HepG2 (cell line): ENCODE data around the gene KLF13. TPM values are rescaled to one million over a fixed set of nuclear protein-coding genes. Genes with fewer than 3 reads are reported as not detected.
A peak's percentile ranks its signal among the peaks of the same experiment; 100 is the strongest.

Experiments used
- CCDC6 ChIP-seq: sonication (generic); formaldehyde crosslinking; IDR thresholded peaks from 2 replicates; pipeline ENCODE4 v1.8.1; 2022; ENCODE audit warnings: mild to moderate bottlenecking, missing genetic modification reagents, moderate library complexity
- GATAD2A ChIP-seq: IDR thresholded peaks from 2 replicates; pipeline ENCODE4 v1.6.1; 2016
- KLF16 ChIP-seq, 2 experiments: sonication (generic) in 1 of 2; formaldehyde crosslinking in 1 of 2; IDR thresholded peaks; 2 replicates each; pipeline versions ENCODE4 v1.6.1 to v1.8.0; 2016 to 2023; ENCODE audit warnings: missing genetic modification reagents in 2 of 2, missing compliant biosample characterization in 1 of 2
- NR2C2 ChIP-seq: sonication (generic); formaldehyde crosslinking; IDR thresholded peaks from 2 replicates; pipeline ENCODE4 v1.4.0; 2020; ENCODE audit warnings: missing genetic modification reagents, mild to moderate bottlenecking, moderate library complexity, borderline replicate concordance
- PHF21A ChIP-seq: sonication (generic); formaldehyde crosslinking; IDR thresholded peaks from 2 replicates; pipeline ENCODE4 v1.5.0; 2020; ENCODE audit warnings: mild to moderate bottlenecking, missing genetic modification reagents
- RARA ChIP-seq: IDR thresholded peaks from 2 replicates; pipeline ENCODE4 v1.6.1; 2016; ENCODE audit warnings: missing genetic modification reagents, missing compliant biosample characterization
- THAP11 ChIP-seq: IDR thresholded peaks from 2 replicates; pipeline ENCODE4 v1.6.1; 2016; ENCODE audit warnings: missing biosample characterization, missing genetic modification reagents
- ZC3H4 ChIP-seq: sonication (generic); formaldehyde crosslinking; IDR thresholded peaks from 2 replicates; pipeline ENCODE4 v1.4.0; 2020; ENCODE audit warnings: missing genetic modification reagents, borderline replicate concordance
- polyA plus RNA-seq, 8 experiments: library from polyadenylated mRNA; depleted of rRNA in 3 of 8; stranded (reverse) in 7 of 8; unstranded in 1 of 8; fragments of >200 nt; fragmentation: Illumina TruSeq in 4 of 8; extraction: Trizol in 4 of 8; gene quantifications; 2 replicates each; pipeline versions ENCODE4 v1.2.1 to v1.2.3, GENCODE V29; 2011 to 2016; ENCODE audit warnings: low read depth in 4 of 8, missing spikeins in 1 of 8, mixed read lengths in 1 of 8; ENCODE audit not compliant: insufficient read depth in 1 of 8
- total RNA-seq, 5 experiments: library from RNA; depleted of rRNA; stranded (reverse); fragments of >200 nt; fragmentation: Illumina TruSeq; extraction: Trizol; gene quantifications; 2 replicates each; pipeline ENCODE4 v1.2.3, GENCODE V29; 2016; ENCODE audit warnings: low read depth in 1 of 5
- TF ChIP-seq, protein P1 (sequence below): sonication (generic); formaldehyde crosslinking; IDR thresholded peaks from 2 replicates; pipeline ENCODE4 v1.4.0; 2020; ENCODE audit warnings: missing genetic modification reagents
- TF ChIP-seq, protein P2 (sequence below): IDR thresholded peaks from 2 replicates; pipeline ENCODE4 v1.6.1; 2016; ENCODE audit warnings: low read depth
- TF ChIP-seq, protein P3 (sequence below): IDR thresholded peaks from 2 replicates; pipeline ENCODE4 v1.4.0; 2020; ENCODE audit warnings: mild to moderate bottlenecking, missing genetic modification reagents
- TF ChIP-seq, protein P4 (sequence below): sonication (generic); formaldehyde crosslinking; IDR thresholded peaks from 2 replicates; pipeline ENCODE4 v1.4.0; 2020; ENCODE audit warnings: missing genetic modification reagents, borderline replicate concordance
- TF ChIP-seq, protein P5 (sequence below), 2 experiments: sonication (generic) in 1 of 2; formaldehyde crosslinking in 1 of 2; IDR thresholded peaks; 2 replicates each; pipeline versions ENCODE4 v1.4.0 to v1.6.1; 2018 to 2020; ENCODE audit warnings: missing genetic modification reagents in 2 of 2, borderline replicate concordance in 1 of 2, low read depth in 1 of 2, mild to moderate bottlenecking in 1 of 2, missing biosample characterization in 1 of 2

KLF13 gene
- total and polyA plus RNA-seq, 2 of the 13 experiments (the other 11 are each of a cell fraction or from before 2014, with no cell fraction given): 16.8 to 25.1 TPM

DNA sequence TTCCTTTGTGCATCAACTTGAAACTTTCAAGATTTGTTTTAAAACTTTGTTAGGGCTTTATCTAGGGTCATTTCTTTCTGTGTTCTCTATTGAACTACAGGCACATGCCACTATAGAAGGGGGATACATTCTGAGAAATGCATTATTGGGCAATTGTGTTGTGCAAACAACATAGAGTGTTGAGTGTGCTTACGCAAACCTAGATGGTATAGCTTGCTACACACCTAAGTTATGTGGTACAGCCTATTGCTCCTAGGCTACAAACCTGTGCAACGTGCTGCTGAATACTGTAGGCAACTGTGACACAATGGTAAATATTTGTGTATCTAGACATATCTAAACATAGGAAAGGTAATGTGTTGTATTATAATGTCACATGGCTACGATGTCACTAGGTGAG, 33.0 kb upstream of the KLF13 start (continued):
- TF ChIP-seq, protein P1, sequence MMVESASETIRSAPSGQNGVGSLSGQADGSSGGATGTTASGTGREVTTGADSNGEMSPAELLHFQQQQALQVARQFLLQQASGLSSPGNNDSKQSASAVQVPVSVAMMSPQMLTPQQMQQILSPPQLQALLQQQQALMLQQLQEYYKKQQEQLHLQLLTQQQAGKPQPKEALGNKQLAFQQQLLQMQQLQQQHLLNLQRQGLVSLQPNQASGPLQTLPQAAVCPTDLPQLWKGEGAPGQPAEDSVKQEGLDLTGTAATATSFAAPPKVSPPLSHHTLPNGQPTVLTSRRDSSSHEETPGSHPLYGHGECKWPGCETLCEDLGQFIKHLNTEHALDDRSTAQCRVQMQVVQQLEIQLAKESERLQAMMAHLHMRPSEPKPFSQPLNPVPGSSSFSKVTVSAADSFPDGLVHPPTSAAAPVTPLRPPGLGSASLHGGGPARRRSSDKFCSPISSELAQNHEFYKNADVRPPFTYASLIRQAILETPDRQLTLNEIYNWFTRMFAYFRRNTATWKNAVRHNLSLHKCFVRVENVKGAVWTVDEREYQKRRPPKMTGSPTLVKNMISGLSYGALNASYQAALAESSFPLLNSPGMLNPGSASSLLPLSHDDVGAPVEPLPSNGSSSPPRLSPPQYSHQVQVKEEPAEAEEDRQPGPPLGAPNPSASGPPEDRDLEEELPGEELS (CRISPR knock-in tag): peak; percentile 91
- TF ChIP-seq, protein P2, sequence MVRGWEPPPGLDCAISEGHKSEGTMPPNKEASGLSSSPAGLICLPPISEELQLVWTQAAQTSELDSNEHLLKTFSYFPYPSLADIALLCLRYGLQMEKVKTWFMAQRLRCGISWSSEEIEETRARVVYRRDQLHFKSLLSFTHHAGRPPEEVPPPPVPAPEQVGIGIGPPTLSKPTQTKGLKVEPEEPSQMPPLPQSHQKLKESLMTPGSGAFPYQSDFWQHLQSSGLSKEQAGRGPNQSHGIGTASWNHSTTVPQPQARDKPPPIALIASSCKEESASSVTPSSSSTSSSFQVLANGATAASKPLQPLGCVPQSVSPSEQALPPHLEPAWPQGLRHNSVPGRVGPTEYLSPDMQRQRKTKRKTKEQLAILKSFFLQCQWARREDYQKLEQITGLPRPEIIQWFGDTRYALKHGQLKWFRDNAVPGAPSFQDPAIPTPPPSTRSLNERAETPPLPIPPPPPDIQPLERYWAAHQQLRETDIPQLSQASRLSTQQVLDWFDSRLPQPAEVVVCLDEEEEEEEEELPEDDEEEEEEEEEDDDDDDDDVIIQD: peak; percentile 62
- TF ChIP-seq, protein P3, sequence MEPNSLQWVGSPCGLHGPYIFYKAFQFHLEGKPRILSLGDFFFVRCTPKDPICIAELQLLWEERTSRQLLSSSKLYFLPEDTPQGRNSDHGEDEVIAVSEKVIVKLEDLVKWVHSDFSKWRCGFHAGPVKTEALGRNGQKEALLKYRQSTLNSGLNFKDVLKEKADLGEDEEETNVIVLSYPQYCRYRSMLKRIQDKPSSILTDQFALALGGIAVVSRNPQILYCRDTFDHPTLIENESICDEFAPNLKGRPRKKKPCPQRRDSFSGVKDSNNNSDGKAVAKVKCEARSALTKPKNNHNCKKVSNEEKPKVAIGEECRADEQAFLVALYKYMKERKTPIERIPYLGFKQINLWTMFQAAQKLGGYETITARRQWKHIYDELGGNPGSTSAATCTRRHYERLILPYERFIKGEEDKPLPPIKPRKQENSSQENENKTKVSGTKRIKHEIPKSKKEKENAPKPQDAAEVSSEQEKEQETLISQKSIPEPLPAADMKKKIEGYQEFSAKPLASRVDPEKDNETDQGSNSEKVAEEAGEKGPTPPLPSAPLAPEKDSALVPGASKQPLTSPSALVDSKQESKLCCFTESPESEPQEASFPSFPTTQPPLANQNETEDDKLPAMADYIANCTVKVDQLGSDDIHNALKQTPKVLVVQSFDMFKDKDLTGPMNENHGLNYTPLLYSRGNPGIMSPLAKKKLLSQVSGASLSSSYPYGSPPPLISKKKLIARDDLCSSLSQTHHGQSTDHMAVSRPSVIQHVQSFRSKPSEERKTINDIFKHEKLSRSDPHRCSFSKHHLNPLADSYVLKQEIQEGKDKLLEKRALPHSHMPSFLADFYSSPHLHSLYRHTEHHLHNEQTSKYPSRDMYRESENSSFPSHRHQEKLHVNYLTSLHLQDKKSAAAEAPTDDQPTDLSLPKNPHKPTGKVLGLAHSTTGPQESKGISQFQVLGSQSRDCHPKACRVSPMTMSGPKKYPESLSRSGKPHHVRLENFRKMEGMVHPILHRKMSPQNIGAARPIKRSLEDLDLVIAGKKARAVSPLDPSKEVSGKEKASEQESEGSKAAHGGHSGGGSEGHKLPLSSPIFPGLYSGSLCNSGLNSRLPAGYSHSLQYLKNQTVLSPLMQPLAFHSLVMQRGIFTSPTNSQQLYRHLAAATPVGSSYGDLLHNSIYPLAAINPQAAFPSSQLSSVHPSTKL (CRISPR knock-in tag): peak; percentile 91
- TF ChIP-seq ZC3H4 (no peak), THAP11 (CRISPR knock-in tag) (peak; percentile 76), PHF21A (CRISPR knock-in tag) (peak; percentile 17; the same call in 1 of the 2 replicates), RARA (CRISPR knock-in tag) (peak; percentile 64), GATAD2A (CRISPR knock-in tag) (peak; percentile 96), CCDC6 (0 out of 2 replicates have a peak, but pooled peaks have one; percentile 27), NR2C2 (CRISPR knock-in tag) (0 out of 2 replicates have a peak, but pooled peaks have one; percentile 38), KLF16 (CRISPR knock-in tag; IDR thresholded peaks at IDR 0.05) (peak in 1 of 2 experiments; percentile 84; a peak in 2 of 4 replicates)
- TF ChIP-seq, protein P4, sequence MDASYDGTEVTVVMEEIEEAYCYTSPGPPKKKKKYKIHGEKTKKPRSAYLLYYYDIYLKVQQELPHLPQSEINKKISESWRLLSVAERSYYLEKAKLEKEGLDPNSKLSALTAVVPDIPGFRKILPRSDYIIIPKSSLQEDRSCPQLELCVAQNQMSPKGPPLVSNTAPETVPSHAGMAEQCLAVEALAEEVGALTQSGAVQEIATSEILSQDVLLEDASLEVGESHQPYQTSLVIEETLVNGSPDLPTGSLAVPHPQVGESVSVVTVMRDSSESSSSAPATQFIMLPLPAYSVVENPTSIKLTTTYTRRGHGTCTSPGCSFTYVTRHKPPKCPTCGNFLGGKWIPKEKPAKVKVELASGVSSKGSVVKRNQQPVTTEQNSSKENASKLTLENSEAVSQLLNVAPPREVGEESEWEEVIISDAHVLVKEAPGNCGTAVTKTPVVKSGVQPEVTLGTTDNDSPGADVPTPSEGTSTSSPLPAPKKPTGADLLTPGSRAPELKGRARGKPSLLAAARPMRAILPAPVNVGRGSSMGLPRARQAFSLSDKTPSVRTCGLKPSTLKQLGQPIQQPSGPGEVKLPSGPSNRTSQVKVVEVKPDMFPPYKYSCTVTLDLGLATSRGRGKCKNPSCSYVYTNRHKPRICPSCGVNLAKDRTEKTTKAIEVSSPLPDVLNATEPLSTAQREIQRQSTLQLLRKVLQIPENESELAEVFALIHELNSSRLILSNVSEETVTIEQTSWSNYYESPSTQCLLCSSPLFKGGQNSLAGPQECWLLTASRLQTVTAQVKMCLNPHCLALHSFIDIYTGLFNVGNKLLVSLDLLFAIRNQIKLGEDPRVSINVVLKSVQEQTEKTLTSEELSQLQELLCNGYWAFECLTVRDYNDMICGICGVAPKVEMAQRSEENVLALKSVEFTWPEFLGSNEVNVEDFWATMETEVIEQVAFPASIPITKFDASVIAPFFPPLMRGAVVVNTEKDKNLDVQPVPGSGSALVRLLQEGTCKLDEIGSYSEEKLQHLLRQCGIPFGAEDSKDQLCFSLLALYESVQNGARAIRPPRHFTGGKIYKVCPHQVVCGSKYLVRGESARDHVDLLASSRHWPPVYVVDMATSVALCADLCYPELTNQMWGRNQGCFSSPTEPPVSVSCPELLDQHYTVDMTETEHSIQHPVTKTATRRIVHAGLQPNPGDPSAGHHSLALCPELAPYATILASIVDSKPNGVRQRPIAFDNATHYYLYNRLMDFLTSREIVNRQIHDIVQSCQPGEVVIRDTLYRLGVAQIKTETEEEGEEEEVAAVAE (CRISPR knock-in tag): 0 out of 2 replicates have a peak, but pooled peaks have one; percentile 57
- TF ChIP-seq, protein P5, sequence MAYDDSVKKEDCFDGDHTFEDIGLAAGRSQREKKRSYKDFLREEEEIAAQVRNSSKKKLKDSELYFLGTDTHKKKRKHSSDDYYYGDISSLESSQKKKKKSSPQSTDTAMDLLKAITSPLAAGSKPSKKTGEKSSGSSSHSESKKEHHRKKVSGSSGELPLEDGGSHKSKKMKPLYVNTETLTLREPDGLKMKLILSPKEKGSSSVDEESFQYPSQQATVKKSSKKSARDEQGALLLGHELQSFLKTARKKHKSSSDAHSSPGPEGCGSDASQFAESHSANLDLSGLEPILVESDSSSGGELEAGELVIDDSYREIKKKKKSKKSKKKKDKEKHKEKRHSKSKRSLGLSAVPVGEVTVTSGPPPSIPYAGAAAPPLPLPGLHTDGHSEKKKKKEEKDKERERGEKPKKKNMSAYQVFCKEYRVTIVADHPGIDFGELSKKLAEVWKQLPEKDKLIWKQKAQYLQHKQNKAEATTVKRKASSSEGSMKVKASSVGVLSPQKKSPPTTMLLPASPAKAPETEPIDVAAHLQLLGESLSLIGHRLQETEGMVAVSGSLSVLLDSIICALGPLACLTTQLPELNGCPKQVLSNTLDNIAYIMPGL (CRISPR knock-in tag; IDR thresholded peaks at IDR 0.05; ENCODE audit: borderline replicate concordance in 1 of 2, low read depth in 1 of 2): 0 out of 4 replicates have a peak, but pooled peaks of 1 of the 2 experiments have one; percentile 21
